K562 (cell line): ENCODE data around the gene GHRH. TPM values are rescaled to one million over a fixed set of nuclear protein-coding genes. Genes with fewer than 3 reads are reported as not detected.

Experiments
- ATAC-seq: fragments of 200-7000 bp; cut with Tn5 transposase; 3 replicates; pipeline ENCODE4 v1.9.1; 2020; ENCODE audit warnings: moderate library complexity
- BruUV-seq: library from RNA; stranded (reverse); fragments of 400-500 nt; replicated peaks from 2 replicates; lab custom pipeline; 2021; lab: Mats Ljungman, UMichigan
- CTCF ChIA-PET: fragments of 300-600 bp; formaldehyde crosslinking; extraction: SDS; loops from one replicate; lab custom pipeline; 2021; ENCODE audit warnings: low intra/inter-chr PET ratio; lab: Yijun Ruan, JAX
- POLR2A ChIA-PET: fragments of 300-600, 350-650 bp; sonication (Branson Sonifier 250); formaldehyde crosslinking; extraction: SDS; loops from one replicate; lab custom pipeline; 2021; ENCODE audit warnings: antibody characterized with exemption, inconsistent platforms; lab: Yijun Ruan, JAX
- DNase-seq, 4 experiments: peaks; one replicate each; pipeline versions ENCODE4 v3.0.0 to v3.0.0-alpha.2; 2011 to 2018; ENCODE audit warnings: low spot score in 3 of 4, mixed read lengths in 3 of 4; ENCODE audit errors: extremely low read depth in 1 of 4
- FAIRE-seq: peaks from 2 replicates; lab custom pipeline; 2011; peaks lifted over from hg19 to GRCh38; lab: Jason Lieb, UNC
- H2AFZ ChIP-seq: 2 replicates; pipeline ENCODE4 v1.6.0; 2011; ENCODE audit warnings: low read depth, low read length, control low read depth, inconsistent platforms
- H3K27ac ChIP-seq: fragments of 200-600 bp; 3 replicates; pipeline ENCODE4 v1.8.0; 2011; ENCODE audit warnings: low read depth, mild to moderate bottlenecking, control low read depth, inconsistent platforms, low read length, moderate library complexity, mixed read lengths; ENCODE audit errors: extremely low read depth
- H3K27me3 ChIP-seq, 2 experiments: fragments of 300-600 bp in 1 of 2; 2 replicates in 1 of 2; 3 replicates in 1 of 2; pipeline versions ENCODE4 v1.6.0 to v1.8.0; 2011; ENCODE audit warnings: inconsistent platforms in 2 of 2, low read length in 2 of 2, mild to moderate bottlenecking in 1 of 2, mixed read lengths in 1 of 2, moderate library complexity in 1 of 2; ENCODE audit not compliant: control insufficient read depth in 2 of 2, insufficient read depth in 2 of 2
- H3K36me3 ChIP-seq: fragments of 300-600 bp; 3 replicates; pipeline ENCODE4 v1.8.0; 2011; ENCODE audit warnings: mild to moderate bottlenecking, low read length, inconsistent platforms; ENCODE audit not compliant: control insufficient read depth, insufficient read depth
- H3K4me1 ChIP-seq, 2 experiments: fragments of 200-600 bp in 1 of 2; replicated peaks in 1 of 2; 2 replicates in 1 of 2; 3 replicates in 1 of 2; pipeline versions ENCODE4 v1.5.1 to v1.8.0; 2011; ENCODE audit warnings: inconsistent platforms in 2 of 2, low read length in 2 of 2, mild to moderate bottlenecking in 1 of 2, mixed read lengths in 1 of 2, moderate library complexity in 1 of 2; ENCODE audit not compliant: control insufficient read depth in 2 of 2, insufficient read depth in 2 of 2
- H3K4me2 ChIP-seq: 2 replicates; pipeline ENCODE4 v1.6.1; 2011; ENCODE audit warnings: low read length, control low read depth, inconsistent platforms, mixed read lengths; ENCODE audit not compliant: insufficient read depth
- H3K4me3 ChIP-seq: fragments of 200-600 bp; sonication (generic), shearing (Covaris generic); 2 replicates; pipeline ENCODE4 v1.5.1; 2016; ENCODE audit warnings: control low read depth, inconsistent platforms
- H3K79me2 ChIP-seq: fragments of 200-600 bp; 3 replicates; pipeline ENCODE4 v1.8.0; 2011; ENCODE audit warnings: low read length, inconsistent platforms; ENCODE audit not compliant: control insufficient read depth, insufficient read depth
- H3K9ac ChIP-seq, 2 experiments: 2 replicates each; pipeline versions ENCODE4 v1.6.0 to v1.6.1; 2011; ENCODE audit warnings: low read depth in 2 of 2, low read length in 2 of 2, control low read depth in 1 of 2, inconsistent platforms in 1 of 2, mild to moderate bottlenecking in 1 of 2, mixed read lengths in 1 of 2; ENCODE audit not compliant: insufficient read depth in 1 of 2
- H3K9me1 ChIP-seq: one replicate; pipeline ENCODE4 v1.6.0; 2011; ENCODE audit warnings: inconsistent platforms, mild to moderate bottlenecking, low read length, moderate library complexity; ENCODE audit not compliant: control insufficient read depth, insufficient read depth
- H3K9me3 ChIP-seq: replicated peaks from 2 replicates; pipeline ENCODE4 v1.5.1; 2011; ENCODE audit warnings: low read depth, low read length, inconsistent platforms; ENCODE audit not compliant: control insufficient read depth, insufficient read depth
- H4K20me1 ChIP-seq: replicated peaks from 2 replicates; pipeline ENCODE4 v1.6.1; 2011; ENCODE audit warnings: low read length, inconsistent platforms, mixed read lengths; ENCODE audit not compliant: control insufficient read depth, insufficient read depth
- BCL6 ChIP-seq: fragments of 250-450 bp; sonication (Bioruptor Pico); IDR thresholded peaks from 2 replicates; pipeline ENCODE4 v1.4.0; 2020
- BCOR ChIP-seq: fragments of 450-650 bp; IDR thresholded peaks from 2 replicates; pipeline ENCODE4 v1.6.1; 2016
- BRF1 ChIP-seq: IDR thresholded peaks from 3 replicates; pipeline ENCODE4 v1.6.1; 2011; ENCODE audit warnings: borderline replicate concordance, mild to moderate bottlenecking; ENCODE audit not compliant: insufficient read length; ENCODE audit errors: extremely low read depth
- CREB5 ChIP-seq: fragments of 250-450 bp; sonication (Bioruptor Pico); IDR thresholded peaks from 2 replicates; pipeline ENCODE4 v1.5.0; 2020; ENCODE audit warnings: mild to moderate bottlenecking
- E4F1 ChIP-seq: fragments of 250-450 bp; sonication (Bioruptor Pico); IDR thresholded peaks from 2 replicates; pipeline ENCODE4 v1.5.0; 2021; ENCODE audit warnings: mild to moderate bottlenecking, borderline replicate concordance
- GTF2A2 ChIP-seq: IDR thresholded peaks from 2 replicates; pipeline ENCODE4 v1.6.1; 2016; ENCODE audit warnings: mild to moderate bottlenecking, missing genetic modification characterization, missing compliant biosample characterization
- KLF16 ChIP-seq: IDR thresholded peaks from 2 replicates; pipeline ENCODE4 v1.6.1; 2016; ENCODE audit warnings: antibody characterized with exemption
- KLF6 ChIP-seq: fragments of 250-450 bp; sonication (Bioruptor Pico); IDR thresholded peaks from 2 replicates; pipeline ENCODE4 v1.4.0; 2020; ENCODE audit warnings: mild to moderate bottlenecking, moderate library complexity, borderline replicate concordance
- LCOR ChIP-seq: sonication (generic); formaldehyde crosslinking; IDR thresholded peaks from 2 replicates; pipeline ENCODE4 v1.8.0; 2022; ENCODE audit warnings: mild to moderate bottlenecking, missing genetic modification reagents
- LEF1 ChIP-seq: fragments of 450-650 bp; IDR thresholded peaks from 2 replicates; pipeline ENCODE4 v1.6.1; 2016; ENCODE audit warnings: mild to moderate bottlenecking
- MAZ ChIP-seq, 2 experiments: fragments of 450-650 bp in 1 of 2; sonication (generic) in 1 of 2; formaldehyde crosslinking; IDR thresholded peaks in 1 of 2; conservative IDR thresholded peaks in 1 of 2; 2 replicates each; pipeline versions ENCODE4 v1.4.0 to v1.5.0; 2020; ENCODE audit warnings: mild to moderate bottlenecking in 1 of 2, missing genetic modification reagents in 1 of 2
- NEUROD1 ChIP-seq: fragments of 150-350 bp; IDR thresholded peaks from 2 replicates; pipeline ENCODE4 v1.6.1; 2014; ENCODE audit warnings: borderline replicate concordance, low read length, low read depth; ENCODE audit not compliant: partially characterized antibody
- PURB ChIP-seq: sonication (generic); formaldehyde crosslinking; IDR thresholded peaks from 2 replicates; pipeline ENCODE4 v1.9.0; 2021; ENCODE audit warnings: low read depth, mild to moderate bottlenecking, missing genetic modification reagents
- TAF9B ChIP-seq: fragments of 450-650 bp; IDR thresholded peaks from 2 replicates; pipeline ENCODE4 v1.6.1; 2018; ENCODE audit warnings: mild to moderate bottlenecking; ENCODE audit not compliant: partially characterized antibody
- U2AF2 ChIP-seq: fragments of 200-400 bp; formaldehyde crosslinking; optimal IDR thresholded peaks from 2 replicates; pipeline ENCODE3; 2017; ENCODE audit warnings: low read depth, mild to moderate bottlenecking, low read length
- ZNF644 ChIP-seq: fragments of 200-800 bp; sonication (Bioruptor generic); IDR thresholded peaks from 2 replicates; pipeline ENCODE4 v1.6.1; 2016; ENCODE audit warnings: low read depth, missing genetic modification characterization, missing compliant biosample characterization
- ZNF780A ChIP-seq: fragments of 250-450 bp; sonication (Bioruptor Pico); IDR thresholded peaks from 2 replicates; pipeline ENCODE4 v1.5.0; 2021; ENCODE audit warnings: mild to moderate bottlenecking
- WGBS: fragments of 100-300 bp; shearing (Covaris generic); methylation state at CpG from one replicate; pipeline ENCODE4 v1.1.6; 2016; ENCODE audit warnings: low coverage, mixed read lengths; ENCODE audit not compliant: insufficient coverage; ENCODE audit errors: missing lambda C conversion rate; 5-methylcytosine and 5-hydroxymethylcytosine counted together
- in situ Hi-C: fragments of 300-500 bp; cut with MboI; formaldehyde crosslinking; loops from 4 replicates; pipeline ENCODE4 v1.15.0; 2018; ENCODE audit warnings: inconsistent platforms, mixed read lengths
- intact Hi-C: fragments of 100-400 bp; cut with micrococcal nuclease; formaldehyde crosslinking; loops from 2 replicates; pipeline ENCODE4 v1.14.2; 2022
- polyA plus RNA-seq, 8 experiments: library from polyadenylated mRNA; depleted of rRNA in 4 of 8; stranded (reverse) in 5 of 8; unstranded in 3 of 8; fragments of >200 nt; fragmentation: Nextera tagmentation in 2 of 8; fragmentation: Illumina TruSeq in 1 of 8; extraction: Ambion mirVana in 2 of 8; extraction: Trizol in 1 of 8; gene quantifications; 2 replicates each; pipeline versions ENCODE4 v1.2.1 to v1.2.3, GENCODE V29; 2011 to 2014; ENCODE audit warnings: inconsistent platforms in 1 of 8, missing spikeins in 1 of 8
- total RNA-seq, 7 experiments: library from RNA; depleted of rRNA in 6 of 7; stranded (reverse); fragments of >200 nt in 6 of 7; fragmentation: Illumina TruSeq in 2 of 7; extraction: Trizol in 2 of 7; gene quantifications; 2 replicates each; pipeline versions ENCODE4 v1.2.1 to v1.2.3, GENCODE V29; 2011 to 2021; ENCODE audit warnings: low replicate concordance in 1 of 7
- TF ChIP-seq, protein P1 (sequence below), 2 experiments: IDR thresholded peaks; 2 replicates each; pipeline ENCODE4 v1.6.1; 2012; ENCODE audit warnings: improper control_type of control experiment in 2 of 2, low read depth in 2 of 2, low read length in 2 of 2, borderline replicate concordance in 1 of 2

GHRH gene
- total and polyA plus RNA-seq, 9 of the 15 experiments (the other 6 are each of a cell fraction or from before 2014, with no cell fraction given), result not detected

- CTCF ChIA-PET, result no interaction called here
- WGBS, result 89% methylated on average over 4 of the region's 4 CpGs
- TF ChIP-seq BCOR (no peak), ZNF780A (no peak), GTF2A2 (no peak), E4F1 (CRISPR knock-in tag) (no peak), LEF1 (no peak), KLF6 (CRISPR knock-in tag) (no peak), TAF9B (no peak), LCOR (CRISPR knock-in tag) (no peak), ZNF644 (tag) (no peak), KLF16 (no peak), BCL6 (CRISPR knock-in tag) (no peak), CREB5 (no peak), MAZ (CRISPR knock-in tag; conservative IDR thresholded peaks at IDR 0.05 in 1 of 2, IDR thresholded peaks at IDR 0.05 in 1 of 2) (no peak), BRF1 (no peak), U2AF2 (no peak), PURB (no peak), NEUROD1 (no peak)
- TF ChIP-seq, protein P1, sequence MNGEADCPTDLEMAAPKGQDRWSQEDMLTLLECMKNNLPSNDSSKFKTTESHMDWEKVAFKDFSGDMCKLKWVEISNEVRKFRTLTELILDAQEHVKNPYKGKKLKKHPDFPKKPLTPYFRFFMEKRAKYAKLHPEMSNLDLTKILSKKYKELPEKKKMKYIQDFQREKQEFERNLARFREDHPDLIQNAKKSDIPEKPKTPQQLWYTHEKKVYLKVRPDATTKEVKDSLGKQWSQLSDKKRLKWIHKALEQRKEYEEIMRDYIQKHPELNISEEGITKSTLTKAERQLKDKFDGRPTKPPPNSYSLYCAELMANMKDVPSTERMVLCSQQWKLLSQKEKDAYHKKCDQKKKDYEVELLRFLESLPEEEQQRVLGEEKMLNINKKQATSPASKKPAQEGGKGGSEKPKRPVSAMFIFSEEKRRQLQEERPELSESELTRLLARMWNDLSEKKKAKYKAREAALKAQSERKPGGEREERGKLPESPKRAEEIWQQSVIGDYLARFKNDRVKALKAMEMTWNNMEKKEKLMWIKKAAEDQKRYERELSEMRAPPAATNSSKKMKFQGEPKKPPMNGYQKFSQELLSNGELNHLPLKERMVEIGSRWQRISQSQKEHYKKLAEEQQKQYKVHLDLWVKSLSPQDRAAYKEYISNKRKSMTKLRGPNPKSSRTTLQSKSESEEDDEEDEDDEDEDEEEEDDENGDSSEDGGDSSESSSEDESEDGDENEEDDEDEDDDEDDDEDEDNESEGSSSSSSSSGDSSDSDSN (IDR thresholded peaks at IDR 0.05; ENCODE audit: borderline replicate concordance in 1 of 2, low read depth in 2 of 2, low read length in 2 of 2), result no peak
These were observed 25.2 kb downstream of the GHRH start for GRCh38 chr20:37236462-37236861.

More at GRCh38 chr20:37236462-37236861, 25.2 kb downstream of the GHRH start:
- intact Hi-C loops (no loop called here), in situ Hi-C loops (no loop called here)
- no peak overlapping the region for H3K9ac ChIP-seq
- H3K4me3 ChIP-seq, result no peak overlapping the region
- H3K36me3 ChIP-seq, result peaks cover 97% of the 10 kb centered on the region
- no peaks in the 10 kb centered on the region for H3K27me3 ChIP-seq
- POLR2A ChIA-PET, result interaction anchor here (0.6 to 1.2 kb wide), 3 partner anchors 10 to 128 kb away, joined by 3 read pairs; no protein-coding TSS in a partner anchor
- H4K20me1 ChIP-seq, result no peaks in the 10 kb centered on the region
- no peak overlapping the region for H3K27ac ChIP-seq
- H3K9me3 ChIP-seq, result no peaks in the 10 kb centered on the region
- BruUV-seq, result no TSS peak
- DNase-seq (no peak), FAIRE-seq (no peak), ATAC-seq (no peak)
- no peak overlapping the region for H3K4me2 ChIP-seq
- H3K79me2 ChIP-seq, result no peaks in the 10 kb centered on the region
- no peaks in the 10 kb centered on the region for H3K4me1 ChIP-seq
- H3K9me1 ChIP-seq, result no peaks in the 10 kb centered on the region
- no peak overlapping the region for H2AFZ ChIP-seq
